ENCODE results near the gene PRKD1. TPM values are rescaled to one million over a fixed set of nuclear protein-coding genes. Genes with fewer than 3 reads are reported as not detected.

Gene PRKD1
- total RNA-seq, 1 experiment from 2014 or later, result 2.7 TPM

- Histone ChIP-seq H3K79me2 (ENCODE audit: insufficient read depth, low read length) (no peaks in the 10 kb centered on the region), H3K9me3 (ENCODE audit: control insufficient read depth, low read depth, low read length) (no peaks in the 10 kb centered on the region), H3K4me1 (ENCODE audit: insufficient read depth, low read length) (no peaks in the 10 kb centered on the region), H3K14ac (ENCODE audit: insufficient read depth, low read length) (no peak overlapping the region), H3K18ac (ENCODE audit: insufficient read length, low read depth, low read length) (no peak overlapping the region), H3K27me3 (ENCODE audit: insufficient read depth, low read length) (no peaks in the 10 kb centered on the region), H3K23ac (ENCODE audit: insufficient read length, low read depth, low read length) (no peak overlapping the region), H3K56ac (ENCODE audit: insufficient read length, low read depth, low read length) (no peak overlapping the region), H3K23me2 (ENCODE audit: insufficient read length, low read depth, low read length, poor library complexity, severe bottlenecking) (no peaks in the 10 kb centered on the region), H3K9ac (ENCODE audit: extremely low read depth, insufficient read length, low read length) (no peak overlapping the region), H4K20me1 (ENCODE audit: control insufficient read depth, insufficient read depth, insufficient read length) (no peaks in the 10 kb centered on the region), H4K8ac (replicated peaks; ENCODE audit: insufficient read length, low read depth, low read length) (no peak overlapping the region), H3K4me2 (ENCODE audit: insufficient read depth, insufficient read length, low read length) (no peak overlapping the region), H2AK5ac (ENCODE audit: insufficient read length, low read length) (no peak overlapping the region), H2BK12ac (ENCODE audit: insufficient read length, low read depth, low read length) (no peak overlapping the region), H2BK5ac (ENCODE audit: insufficient read length, low read length) (no peak overlapping the region), H4K91ac (ENCODE audit: insufficient read length, low read depth, low read length) (no peak overlapping the region), H3K4ac (ENCODE audit: low read depth, low read length) (no peak overlapping the region), H2BK15ac (ENCODE audit: low read depth, low read length) (no peak overlapping the region), H4K5ac (ENCODE audit: insufficient read length, low read depth, low read length) (no peak overlapping the region), H2BK120ac (ENCODE audit: low read depth, low read length, poor library complexity, severe bottlenecking) (no peak overlapping the region), H3T11ph (ENCODE audit: low read length) (no peak overlapping the region), H2BK20ac (ENCODE audit: low read depth, low read length, poor library complexity, severe bottlenecking) (no peak overlapping the region), H2AFZ (ENCODE audit: low read length) (no peak overlapping the region), H3K27ac (ENCODE audit: insufficient read length, low read depth, low read length) (no peak overlapping the region), H3K79me1 (ENCODE audit: insufficient read depth, low read depth, low read length, poor library complexity, severe bottlenecking) (no peaks in the 10 kb centered on the region)
- TF ChIP-seq CTCF (conservative IDR thresholded peaks at IDR 0.05), result no peak
- no peaks in the 10 kb centered on the region for H3K36me3 Mint-ChIP-seq (ENCODE audit: insufficient read depth in 1 of 3, low read depth in 3 of 3)
- peaks cover 3 to 4% of the 10 kb centered on the region in 2 experiments for H3K4me1 Mint-ChIP-seq
- no peak for DNase-seq
- WGBS (ENCODE audit: extremely low coverage, insufficient read length, low lambda C conversion rate), result no CpG with 5 or more reads among the region's 1 CpG
- H3K27ac Mint-ChIP-seq, result no peak overlapping the region
- no peak overlapping the region for H3K4me3 Mint-ChIP-seq
- no peaks in the 10 kb centered on the region for H3K9me3 Mint-ChIP-seq
- H3K27me3 Mint-ChIP-seq (ENCODE audit: low read depth), result no peaks in the 10 kb centered on the region; the same call in 1 of the 2 replicates
These were observed 30.5 kb downstream of the PRKD1 start for GRCh38 chr14:29897181-29897580.
